ENCODE results near the gene POTEM. TPM values are rescaled to one million over a fixed set of nuclear protein-coding genes. Genes with fewer than 3 reads are reported as not detected.
"Not testable (repeated sequence)": the region's sequence is repeated elsewhere in the genome, so short reads cannot be mapped to it uniquely, and the experiment has no call there.

The POTEM gene
- total RNA-seq (2014; rRNA removed; shearing (Covaris generic)) = not detected in 2 replicates
- not detected in 2 replicates for polyA plus RNA-seq (2014; cell fraction: nucleus; rRNA removed)

DNA sequence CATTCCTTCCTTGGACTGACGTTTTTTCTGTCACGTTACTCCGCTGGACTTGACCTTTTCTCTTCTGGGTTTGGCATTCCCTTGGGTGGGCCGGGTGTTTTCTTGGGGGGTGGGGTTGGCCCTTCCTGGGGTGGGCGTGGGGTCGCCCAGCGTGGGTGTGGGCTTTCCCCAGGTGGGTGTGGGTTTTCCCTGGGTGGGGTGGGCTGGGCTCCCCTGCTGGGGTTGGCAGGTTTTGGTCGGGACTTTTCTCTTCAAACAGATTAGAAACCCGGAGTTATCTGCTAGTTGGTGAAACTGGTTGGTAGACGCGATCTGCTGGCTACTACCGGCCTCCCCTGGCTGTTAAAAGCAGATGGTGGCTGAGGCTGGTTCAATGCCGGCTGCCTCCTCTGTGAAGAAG lies at the start of gene POTEM:
Gene POTEM, plus strand, starts transcription at position 301 of the 400 bp plus-strand sequence. Its CDS starts 52 bp downstream, at position 353.
- not testable (repeated sequence) for DNase-seq (ENCODE audit: extremely low read depth, low read depth)

DNA sequence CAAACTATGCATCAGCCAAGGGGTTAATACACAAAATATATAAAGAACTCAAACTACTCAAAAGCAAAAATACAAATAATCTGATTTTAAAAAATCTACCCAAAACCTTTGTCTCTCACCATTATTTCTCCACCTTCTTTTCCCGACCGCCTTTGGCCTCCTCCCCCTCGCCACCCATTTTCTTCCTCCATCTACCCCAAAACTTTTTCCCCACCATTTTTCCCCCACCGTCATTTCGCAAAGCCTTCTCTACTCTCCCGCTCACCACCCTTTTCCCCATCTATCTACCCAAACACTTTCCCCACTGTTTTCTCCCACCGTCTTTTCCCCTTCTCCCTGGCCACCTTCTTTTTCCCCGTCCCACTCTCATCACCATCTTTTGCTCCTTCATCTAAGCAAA lies 48.9 kb upstream of the POTEM start:
- not testable (repeated sequence) for DNase-seq (ENCODE audit: extremely low read depth, low read depth)

DNA sequence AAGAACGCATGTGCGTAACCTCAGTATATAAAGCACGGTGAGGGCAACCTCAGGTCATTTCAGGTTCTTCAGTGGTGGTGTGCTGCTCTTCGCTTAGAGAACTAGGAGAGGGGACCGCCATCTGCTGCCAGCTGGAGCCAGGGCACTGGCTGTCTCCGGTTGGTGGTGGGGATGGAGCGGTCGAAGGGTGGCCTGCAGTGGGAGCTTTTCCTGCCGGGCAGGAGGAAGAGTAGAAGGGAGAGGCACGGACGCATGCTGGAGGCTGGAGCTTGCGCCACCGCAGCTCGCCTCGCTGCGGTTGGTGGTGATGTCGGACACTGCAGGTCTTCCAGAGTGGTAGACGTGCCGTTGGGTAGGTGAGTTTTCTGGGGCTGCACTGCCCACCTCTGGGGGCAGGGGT lies 47.2 kb upstream of the POTEM start:
- not testable (repeated sequence) for DNase-seq (ENCODE audit: extremely low read depth, low read depth)

DNA sequence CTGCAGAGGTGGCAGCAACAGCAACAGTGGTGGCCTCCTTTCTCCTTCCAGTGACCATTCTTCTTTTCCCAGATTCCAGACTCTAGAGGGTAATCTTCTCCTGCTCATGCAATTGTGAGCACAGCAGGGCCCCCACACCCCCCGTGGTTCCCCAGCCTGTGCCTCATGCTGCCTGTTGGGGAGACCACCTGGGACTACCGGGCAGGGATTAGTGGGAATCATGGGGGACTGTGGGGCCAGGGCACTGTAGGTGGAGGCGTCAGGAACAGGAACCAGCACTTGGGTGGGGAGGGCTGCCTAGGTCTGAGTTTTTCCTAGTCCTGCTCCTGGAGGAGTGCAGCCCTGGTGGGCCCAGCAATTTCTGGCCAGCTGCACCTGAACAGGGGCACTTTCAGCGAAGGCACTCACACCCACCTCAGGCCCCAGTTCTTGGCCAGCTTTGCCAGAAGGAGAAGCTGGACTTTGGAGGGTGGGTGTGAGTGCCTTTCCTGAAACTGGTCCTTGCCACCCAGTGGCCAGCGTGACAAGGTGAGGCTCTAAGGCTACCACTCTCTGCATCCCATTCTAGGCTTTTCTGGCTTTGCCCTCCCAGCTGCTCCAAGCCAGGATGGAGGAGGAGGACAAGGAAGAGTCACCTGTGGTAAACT lies 46.1 kb upstream of the POTEM start:
- not testable (repeated sequence) for DNase-seq (ENCODE audit: extremely low read depth, low read depth)

DNA sequence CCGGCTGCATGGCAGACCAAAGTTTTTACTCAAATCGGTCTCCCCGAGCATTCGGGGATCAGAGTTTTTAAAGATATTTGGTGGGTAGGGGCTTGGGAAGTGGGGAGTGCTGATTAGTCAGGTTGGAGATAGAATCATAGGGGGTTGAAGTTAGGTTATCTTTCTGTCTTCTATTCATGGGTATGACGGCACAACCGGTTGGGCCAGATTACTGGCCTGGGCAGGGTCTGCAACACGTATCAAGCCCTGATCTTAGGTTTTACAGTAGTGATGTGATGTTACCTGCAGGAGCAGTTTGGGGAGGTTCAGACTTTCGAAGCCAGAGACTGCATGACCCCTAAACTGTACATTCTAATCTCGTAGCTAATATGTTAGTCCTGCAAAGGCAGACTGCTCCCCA lies 30.4 kb upstream of the POTEM start:
- not testable (repeated sequence) for DNase-seq (ENCODE audit: extremely low read depth, low read depth)

DNA sequence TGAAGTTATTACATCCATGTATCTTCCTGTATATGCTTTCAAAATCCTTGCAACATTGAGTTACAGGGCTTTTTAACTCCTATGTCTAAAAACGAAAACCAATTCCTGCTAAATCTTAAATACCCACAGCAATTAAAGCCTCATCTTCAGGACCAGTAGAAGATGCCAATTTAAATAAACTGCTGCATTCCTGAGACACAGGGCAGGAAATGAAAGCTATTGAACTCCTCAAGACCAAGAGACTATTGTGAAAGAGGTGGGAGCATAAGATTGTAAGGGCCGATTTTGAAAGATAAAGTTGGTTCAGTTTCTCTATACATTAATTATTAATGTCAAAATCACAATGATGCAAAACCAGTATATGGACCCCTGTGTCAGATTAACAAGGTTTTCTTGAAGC lies 28.5 kb upstream of the POTEM start:
- DNase-seq (ENCODE audit: extremely low read depth, low read depth) = not testable (repeated sequence)

DNA sequence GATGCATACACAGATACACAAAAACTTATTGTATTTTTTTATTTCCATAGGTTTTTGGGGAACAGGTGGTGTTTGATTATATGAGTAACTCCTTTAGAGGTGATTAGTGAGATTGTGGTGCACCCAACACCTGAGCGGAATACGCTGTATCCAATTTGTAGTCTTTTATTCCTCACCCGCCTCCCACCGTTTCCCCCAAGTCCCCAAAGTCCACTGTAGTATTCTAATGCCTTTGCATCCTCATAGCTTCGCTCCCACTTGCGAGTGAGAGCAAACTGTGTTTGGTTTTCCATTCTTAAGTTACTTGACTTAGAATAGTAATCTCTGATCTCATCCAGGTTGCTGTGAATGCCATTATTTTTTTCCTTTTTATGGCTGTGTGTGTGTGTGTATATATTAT lies 17.3 kb upstream of the POTEM start:
- not testable (repeated sequence) for DNase-seq (ENCODE audit: extremely low read depth, low read depth)

DNA sequence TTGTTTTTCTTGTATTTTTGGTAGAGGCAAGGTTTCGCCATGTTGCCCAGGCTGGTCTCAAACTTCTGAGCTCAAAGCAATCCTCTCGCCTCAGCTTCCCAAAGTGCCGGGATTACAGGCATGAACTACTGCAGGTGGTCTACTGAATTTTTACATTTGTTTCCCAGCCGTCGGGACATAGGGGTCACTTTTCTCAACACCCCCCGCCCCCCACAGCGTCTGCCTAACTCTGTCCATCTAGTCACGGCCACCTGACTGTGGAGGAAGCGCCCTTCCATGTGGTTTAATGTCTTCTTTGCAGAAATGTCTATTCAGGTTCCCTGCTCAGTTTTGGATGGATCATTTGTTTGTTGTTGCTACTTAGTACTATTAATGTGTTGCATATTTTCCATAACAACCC lies 14.1 kb upstream of the POTEM start:
- not testable (repeated sequence) for DNase-seq (ENCODE audit: extremely low read depth, low read depth)

DNA sequence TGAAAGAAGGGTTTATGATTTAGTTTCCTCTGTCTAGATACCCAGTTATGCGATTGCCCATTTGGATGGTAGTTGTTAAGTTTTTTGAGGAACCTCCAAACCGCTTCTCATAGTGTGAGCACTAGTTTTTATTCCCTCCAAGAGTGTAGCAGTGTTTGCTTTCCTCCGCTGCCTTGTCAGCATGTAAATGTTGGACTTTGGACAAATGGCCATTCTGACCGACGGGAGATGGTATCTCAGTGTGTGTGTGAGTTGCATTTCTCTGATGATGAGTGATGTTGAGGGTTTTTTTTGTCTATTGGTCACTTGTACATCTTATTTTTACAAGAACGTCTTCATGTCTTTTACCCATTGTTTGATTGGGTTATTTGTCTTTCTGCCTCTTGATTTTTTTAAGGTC lies 11.4 kb upstream of the POTEM start:
- not testable (repeated sequence) for DNase-seq (ENCODE audit: extremely low read depth, low read depth)

DNA sequence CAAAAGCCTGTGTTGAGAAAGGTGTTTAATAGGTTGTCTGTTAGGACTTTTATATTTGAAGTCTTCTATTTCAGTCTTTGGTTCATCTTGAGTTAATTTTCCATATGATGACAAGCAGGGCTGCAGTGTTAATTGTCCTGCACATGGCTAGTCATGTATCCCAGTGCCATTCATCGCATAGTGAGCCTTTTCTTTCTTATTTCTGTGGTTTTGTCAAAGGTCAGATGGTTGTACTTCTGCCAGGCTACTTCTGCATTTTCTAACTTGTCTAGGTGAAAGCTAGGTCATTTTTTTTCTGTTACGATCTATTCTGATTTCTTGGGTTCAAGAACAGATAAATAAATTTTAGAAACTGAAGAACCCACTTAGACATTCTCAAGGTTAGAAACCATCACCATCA lies 5.7 kb upstream of the POTEM start:
- DNase-seq (ENCODE audit: extremely low read depth, low read depth) = not testable (repeated sequence)

DNA sequence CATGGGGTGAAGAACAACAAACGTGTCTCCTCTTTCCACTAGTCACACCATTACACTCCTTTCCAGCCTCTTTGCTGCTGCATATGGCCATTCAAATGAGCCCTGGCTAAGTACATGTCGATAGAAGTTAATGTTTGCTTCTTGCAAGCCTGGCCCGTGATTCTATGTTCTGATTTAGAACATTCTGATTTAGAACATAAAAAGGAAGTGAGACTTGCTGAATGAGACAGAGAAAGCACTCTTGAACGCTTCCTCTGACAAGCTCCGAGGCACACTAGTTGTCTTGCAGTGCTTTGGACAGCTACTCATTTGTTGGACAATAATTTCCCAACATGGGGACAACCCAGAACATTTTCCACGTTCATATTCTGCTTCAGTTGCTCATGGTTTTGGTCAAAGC lies 5.1 kb upstream of the POTEM start:
- DNase-seq (ENCODE audit: extremely low read depth, low read depth) = not testable (repeated sequence)

DNA sequence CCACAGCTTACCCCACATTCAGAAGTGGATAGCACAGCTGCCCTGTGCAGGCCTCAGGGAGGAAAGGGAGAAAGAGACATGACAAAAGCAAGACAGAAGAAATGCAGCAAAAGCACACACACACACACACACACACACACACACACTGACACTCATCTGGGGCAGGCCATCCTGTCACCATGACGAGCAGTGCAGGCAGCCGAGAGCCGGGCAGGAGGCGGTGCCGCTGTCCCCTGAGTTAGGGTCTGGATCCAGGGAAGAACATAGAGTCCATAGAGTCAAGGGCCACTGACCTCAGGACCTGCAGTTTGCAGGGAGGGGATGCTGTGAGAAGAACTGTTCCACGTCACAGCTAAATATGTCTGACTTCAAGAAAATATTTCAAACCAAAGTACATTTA lies 4.0 kb upstream of the POTEM start:
- not testable (repeated sequence) for DNase-seq (ENCODE audit: extremely low read depth, low read depth)

DNA sequence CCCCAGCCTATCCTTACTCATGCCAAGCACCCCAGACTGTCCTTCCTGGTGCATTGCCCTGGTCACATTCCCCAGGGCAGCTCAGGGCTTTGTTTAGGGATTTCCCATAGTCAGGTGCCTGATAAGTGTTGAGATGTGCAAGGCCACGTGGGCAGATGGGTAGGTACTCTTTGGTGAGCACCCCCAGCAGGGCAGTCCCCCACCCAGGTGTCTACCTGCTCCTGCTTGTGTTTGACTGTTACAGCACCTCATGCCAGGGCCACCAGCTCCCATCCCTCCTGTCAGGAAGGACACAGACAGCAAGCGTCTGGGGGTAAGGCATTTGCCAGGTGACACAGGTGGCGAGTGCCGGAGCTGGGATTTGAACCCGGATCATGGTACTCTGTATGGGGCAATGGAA lies 2.4 kb upstream of the POTEM start:
- DNase-seq (ENCODE audit: extremely low read depth, low read depth) = not testable (repeated sequence)

DNA sequence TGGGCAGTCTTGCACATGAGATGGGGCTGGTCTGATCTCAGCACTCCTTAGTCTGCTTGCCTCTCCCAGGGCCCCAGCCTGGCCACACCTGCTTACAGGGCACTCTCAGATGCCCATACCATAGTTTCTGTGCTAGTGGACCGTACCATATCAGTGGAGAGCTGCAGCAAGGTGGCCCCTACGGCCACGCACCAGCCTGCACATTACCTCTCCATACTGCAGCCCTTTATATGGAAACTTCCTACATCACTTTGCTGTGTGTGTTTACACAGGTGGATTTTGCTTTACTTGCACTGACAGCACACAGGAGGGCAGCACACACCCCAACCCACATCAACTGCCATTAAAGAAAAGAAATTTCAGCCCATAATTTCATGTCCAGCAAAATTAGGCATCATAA lies 35.3 kb downstream of the POTEM start:
- not testable (repeated sequence) for DNase-seq (ENCODE audit: extremely low read depth, low read depth)

DNA sequence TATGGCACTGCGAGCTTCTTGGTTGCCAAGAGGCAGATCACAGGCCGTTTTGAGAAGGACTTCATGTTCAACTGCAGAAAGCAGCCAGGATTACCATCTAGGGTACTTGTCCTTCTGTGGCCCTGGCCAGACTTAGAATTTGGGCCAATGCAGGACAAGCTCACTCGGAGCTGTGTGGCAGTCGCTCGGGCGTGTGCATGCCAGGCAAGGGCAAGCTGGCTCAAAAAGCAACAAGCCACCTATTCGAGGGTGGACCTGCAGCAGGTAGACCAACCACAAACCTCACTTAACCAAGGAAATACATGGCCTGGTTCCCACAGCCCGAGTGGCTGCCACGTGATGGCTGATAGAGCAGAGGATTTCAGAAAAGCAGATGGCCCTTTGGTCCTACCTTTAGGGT lies 39.3 kb downstream of the POTEM start:
- not testable (repeated sequence) for DNase-seq (ENCODE audit: extremely low read depth, low read depth)

DNA sequence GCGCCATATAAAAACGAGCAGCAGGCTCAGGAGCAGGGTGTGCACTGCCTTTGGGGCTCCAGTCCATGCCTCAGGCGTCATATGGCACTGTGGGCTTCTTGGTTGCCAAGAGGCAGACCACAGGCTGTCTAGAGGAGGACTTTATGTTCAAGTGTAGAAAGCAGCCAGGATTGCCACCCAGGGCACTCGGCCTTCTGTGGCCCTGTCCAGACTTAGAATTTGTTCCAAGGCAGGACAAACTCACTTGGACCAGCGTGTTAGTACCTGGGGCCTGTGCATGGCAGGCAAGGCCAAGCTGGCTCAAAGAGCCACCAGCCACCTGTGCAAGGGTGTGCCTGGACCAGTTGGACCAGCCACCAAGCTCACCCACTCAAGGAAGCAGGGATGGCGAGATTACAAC lies 40.4 kb downstream of the POTEM start:
- DNase-seq (ENCODE audit: extremely low read depth, low read depth) = not testable (repeated sequence)

DNA sequence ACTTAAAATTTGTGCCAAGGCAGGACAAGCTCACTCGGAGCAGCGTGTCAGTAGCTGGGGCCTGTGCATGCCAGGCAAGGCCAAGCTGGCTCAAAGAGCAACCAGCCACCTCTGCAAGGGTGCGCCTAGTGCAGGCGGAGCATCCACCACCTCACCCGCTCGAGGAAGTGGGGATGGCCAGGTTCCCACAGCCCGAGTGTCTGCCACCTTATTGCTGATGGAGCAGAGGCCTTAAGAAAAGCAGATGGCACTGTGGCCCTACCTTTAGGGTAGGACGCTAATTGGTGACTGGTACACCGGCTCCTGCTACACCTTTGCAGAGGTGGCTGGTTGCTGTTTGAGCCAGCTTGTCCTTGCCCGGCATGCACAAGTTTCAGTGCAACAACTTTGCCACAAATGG lies 43.8 kb downstream of the POTEM start:
- not testable (repeated sequence) for DNase-seq (ENCODE audit: extremely low read depth, low read depth)

DNA sequence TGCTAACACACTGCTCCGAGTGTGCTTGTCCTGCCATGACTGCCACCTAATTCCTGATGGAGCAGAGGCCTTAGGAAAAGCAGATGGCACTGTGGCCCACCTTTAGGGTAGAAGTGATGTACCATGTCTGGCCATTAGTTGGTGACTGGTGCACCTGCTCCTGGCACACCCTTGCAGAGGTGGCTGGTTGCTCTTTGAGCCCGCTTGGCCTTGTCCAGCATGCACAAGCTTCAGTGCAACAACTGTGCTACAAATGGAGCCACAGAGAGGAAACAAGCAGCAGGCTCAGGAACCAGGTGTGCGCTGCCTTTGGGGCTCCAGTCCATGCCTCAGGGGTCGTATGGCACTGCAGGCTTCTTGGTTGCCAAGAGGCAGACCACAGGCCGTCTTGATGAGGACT lies 44.5 kb downstream of the POTEM start:
- DNase-seq (ENCODE audit: extremely low read depth, low read depth) = not testable (repeated sequence)

DNA sequence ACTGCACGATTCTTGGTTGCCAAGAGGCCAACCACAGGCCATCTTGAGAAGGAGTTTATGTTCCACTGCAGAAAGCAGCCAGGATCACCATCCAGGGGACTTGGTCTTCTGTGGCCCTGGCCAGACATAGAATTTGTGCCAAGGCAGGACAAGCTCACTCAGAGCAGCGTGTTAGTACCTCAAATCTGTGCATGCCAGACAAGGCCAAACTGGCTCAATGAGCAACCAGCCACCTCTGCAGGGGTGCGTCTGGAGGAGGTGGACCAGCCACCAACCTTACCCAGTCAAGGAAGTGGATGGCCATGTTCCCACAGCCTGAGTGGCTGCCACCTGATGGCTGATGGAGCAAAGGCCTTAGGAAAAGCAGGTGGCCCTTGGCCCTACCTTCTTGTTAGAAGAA lies 48.0 kb downstream of the POTEM start:
- DNase-seq (ENCODE audit: extremely low read depth, low read depth) = not testable (repeated sequence)

DNA sequence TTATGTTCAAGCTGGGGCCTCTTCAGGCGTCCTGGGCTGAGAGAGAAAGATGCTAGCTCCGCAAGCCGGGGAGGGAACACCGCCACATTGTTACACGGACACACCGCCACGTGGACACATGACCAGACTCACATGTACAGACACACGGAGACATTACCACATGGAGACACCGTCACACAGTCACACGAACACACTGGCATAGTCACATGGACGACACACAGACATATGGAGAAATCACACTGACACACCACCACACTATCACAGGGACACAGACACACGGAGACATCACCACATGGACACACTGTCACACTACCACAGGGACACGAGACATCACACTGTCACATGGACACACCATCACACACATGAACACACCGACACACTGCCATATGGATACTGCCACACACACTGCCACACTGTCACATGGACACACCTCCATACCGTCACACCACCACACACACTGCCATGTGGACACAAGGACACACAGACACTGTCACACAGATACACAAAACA lies 57.9 kb downstream of the POTEM start:
- not testable (repeated sequence) for DNase-seq (ENCODE audit: extremely low read depth, low read depth)

DNA sequence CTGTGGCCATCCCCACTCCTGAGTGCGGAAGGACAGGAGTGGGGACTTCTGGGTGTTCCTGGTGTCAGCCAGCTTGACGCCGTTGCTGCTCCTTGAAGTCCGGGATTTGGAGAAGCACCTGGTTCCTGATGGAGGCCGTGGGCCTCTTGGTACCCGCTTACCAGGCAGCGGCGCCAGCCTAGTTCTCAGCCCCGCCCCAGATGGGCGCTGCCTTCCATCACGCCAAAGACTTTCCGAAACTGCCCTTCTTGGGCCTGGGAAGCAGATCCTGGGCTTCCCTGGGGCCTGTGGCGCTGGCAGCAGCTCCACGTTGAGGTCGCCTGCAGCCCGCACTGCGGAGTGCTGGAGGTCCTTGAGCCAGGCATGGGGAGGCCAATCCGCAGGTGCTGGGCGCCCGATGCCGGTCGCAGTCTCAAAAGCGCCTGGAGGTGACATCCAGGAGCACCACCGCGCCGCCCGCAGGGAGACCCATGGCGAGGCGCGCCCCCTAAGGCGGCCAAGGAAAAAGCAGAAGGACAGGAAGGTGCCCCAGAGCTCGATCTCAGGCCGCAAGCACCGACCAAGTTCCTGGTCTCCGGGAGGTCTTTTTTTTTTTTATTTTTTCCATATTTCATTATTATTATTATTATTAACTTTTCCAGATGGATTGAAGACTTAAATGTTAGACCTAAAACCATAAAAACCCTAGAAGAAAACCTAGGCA lies 59.6 kb downstream of the POTEM start:
- DNase-seq (ENCODE audit: extremely low read depth, low read depth) = not testable (repeated sequence)

DNA sequence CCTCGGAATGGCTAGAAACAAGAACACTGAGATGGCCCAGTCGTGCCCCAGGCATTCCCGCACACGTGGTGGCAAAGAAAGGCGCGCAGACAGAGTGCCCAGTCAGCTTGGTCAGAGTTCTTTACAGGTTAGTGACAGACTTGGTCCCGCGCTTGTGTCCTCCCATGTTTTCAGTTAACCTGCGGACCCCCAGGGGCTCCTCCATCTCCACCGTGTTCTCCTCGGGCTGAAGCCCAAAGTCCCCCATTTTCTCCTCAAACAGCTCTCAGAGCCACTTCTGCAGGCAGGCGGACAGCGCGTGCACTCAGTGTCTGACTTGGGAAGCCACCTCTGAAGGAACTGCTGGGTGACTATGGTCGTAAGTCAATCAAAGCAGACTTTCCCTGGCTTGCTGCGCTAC lies 60.7 kb downstream of the POTEM start:
- DNase-seq (ENCODE audit: extremely low read depth, low read depth) = not testable (repeated sequence)

All from NCI-H460 (cell line).